ENCODE results near the gene PIRT.

Gene PIRT

DNA sequence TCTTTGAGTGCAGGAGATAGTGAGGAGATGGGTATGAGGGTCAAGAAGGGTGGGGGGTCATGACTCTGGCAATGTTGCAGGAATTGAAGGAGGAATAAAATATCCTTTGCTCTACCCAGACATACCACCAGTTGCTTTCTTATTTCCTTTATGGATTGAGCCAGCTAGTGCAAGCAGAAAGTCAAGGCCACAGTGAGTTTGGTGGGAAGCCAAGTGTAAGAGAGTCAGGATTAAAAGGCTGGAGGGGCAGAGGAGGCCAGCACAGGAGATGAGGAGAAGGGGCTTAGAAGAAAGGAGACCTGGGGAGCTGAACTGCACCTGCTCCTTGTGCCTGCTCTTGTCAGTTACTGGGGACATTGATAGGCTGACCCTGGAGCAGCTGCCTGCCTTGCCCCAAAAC lies 16.1 kb downstream of the PIRT start:
- no peak for ATAC-seq

DNA sequence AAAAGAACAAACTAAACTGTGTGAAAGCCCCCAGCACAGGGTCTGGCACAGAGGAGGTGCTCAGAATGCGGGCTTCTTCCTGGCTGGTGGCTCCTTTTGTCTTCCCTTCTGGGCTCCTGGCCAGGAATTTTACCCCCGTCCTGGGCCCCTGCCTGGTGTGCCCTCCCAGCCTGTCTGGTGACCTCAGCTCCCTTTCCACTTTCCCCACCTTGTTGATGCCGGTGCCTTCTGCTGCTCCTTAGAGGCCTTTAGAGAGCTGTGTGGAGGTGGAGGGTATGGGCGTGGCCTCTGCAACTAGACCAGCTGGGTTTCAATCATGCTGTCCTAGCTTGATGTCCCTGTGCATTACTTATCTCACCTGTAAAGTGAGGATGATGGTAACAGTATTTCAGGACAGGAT lies 16.8 kb downstream of the PIRT start:
- ATAC-seq = no peak
- TF ChIP-seq TOX (CRISPR knock-in tag; IDR thresholded peaks at IDR 0.05; ENCODE audit: borderline replicate concordance) (no peak), ZNF8 (CRISPR knock-in tag; IDR thresholded peaks at IDR 0.05) (no peak), ZC3H10 (CRISPR knock-in tag; IDR thresholded peaks at IDR 0.05) (no peak), SNAI2 (CRISPR knock-in tag; IDR thresholded peaks at IDR 0.05) (no peak), PPARA (CRISPR knock-in tag; IDR thresholded peaks at IDR 0.05; ENCODE audit: borderline replicate concordance) (no peak), CSDC2 (CRISPR knock-in tag; IDR thresholded peaks at IDR 0.05) (no peak), GLIS3 (CRISPR knock-in tag; IDR thresholded peaks at IDR 0.05) (no peak), ISL1 (CRISPR knock-in tag; IDR thresholded peaks at IDR 0.05) (no peak), ZNF70 (CRISPR knock-in tag; IDR thresholded peaks at IDR 0.05) (no peak), ZNF565 (CRISPR knock-in tag; conservative IDR thresholded peaks at IDR 0.05; ENCODE audit: low read depth) (no peak), OSR1 (CRISPR knock-in tag; IDR thresholded peaks at IDR 0.05) (no peak), ZFP30 (CRISPR knock-in tag; IDR thresholded peaks at IDR 0.05) (no peak), ARNTL (CRISPR knock-in tag; IDR thresholded peaks at IDR 0.05; ENCODE audit: borderline replicate concordance, low read depth) (no peak), ESRRG (CRISPR knock-in tag; IDR thresholded peaks at IDR 0.05) (no peak), TCF4 (CRISPR knock-in tag; IDR thresholded peaks at IDR 0.05; ENCODE audit: borderline replicate concordance) (no peak), ZFP3 (CRISPR knock-in tag; IDR thresholded peaks at IDR 0.05) (no peak)
- TF ChIP-seq, protein P1, sequence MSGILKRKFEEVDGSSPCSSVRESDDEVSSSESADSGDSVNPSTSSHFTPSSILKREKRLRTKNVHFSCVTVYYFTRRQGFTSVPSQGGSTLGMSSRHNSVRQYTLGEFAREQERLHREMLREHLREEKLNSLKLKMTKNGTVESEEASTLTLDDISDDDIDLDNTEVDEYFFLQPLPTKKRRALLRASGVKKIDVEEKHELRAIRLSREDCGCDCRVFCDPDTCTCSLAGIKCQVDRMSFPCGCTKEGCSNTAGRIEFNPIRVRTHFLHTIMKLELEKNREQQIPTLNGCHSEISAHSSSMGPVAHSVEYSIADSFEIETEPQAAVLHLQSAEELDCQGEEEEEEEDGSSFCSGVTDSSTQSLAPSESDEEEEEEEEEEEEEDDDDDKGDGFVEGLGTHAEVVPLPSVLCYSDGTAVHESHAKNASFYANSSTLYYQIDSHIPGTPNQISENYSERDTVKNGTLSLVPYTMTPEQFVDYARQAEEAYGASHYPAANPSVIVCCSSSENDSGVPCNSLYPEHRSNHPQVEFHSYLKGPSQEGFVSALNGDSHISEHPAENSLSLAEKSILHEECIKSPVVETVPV (CRISPR knock-in tag; IDR thresholded peaks at IDR 0.05) = no peak
- TF ChIP-seq, protein P2, sequence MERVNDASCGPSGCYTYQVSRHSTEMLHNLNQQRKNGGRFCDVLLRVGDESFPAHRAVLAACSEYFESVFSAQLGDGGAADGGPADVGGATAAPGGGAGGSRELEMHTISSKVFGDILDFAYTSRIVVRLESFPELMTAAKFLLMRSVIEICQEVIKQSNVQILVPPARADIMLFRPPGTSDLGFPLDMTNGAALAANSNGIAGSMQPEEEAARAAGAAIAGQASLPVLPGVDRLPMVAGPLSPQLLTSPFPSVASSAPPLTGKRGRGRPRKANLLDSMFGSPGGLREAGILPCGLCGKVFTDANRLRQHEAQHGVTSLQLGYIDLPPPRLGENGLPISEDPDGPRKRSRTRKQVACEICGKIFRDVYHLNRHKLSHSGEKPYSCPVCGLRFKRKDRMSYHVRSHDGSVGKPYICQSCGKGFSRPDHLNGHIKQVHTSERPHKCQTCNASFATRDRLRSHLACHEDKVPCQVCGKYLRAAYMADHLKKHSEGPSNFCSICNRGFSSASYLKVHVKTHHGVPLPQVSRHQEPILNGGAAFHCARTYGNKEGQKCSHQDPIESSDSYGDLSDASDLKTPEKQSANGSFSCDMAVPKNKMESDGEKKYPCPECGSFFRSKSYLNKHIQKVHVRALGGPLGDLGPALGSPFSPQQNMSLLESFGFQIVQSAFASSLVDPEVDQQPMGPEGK (CRISPR knock-in tag; IDR thresholded peaks at IDR 0.05; ENCODE audit: borderline replicate concordance) = no peak
- TF ChIP-seq, protein P3, sequence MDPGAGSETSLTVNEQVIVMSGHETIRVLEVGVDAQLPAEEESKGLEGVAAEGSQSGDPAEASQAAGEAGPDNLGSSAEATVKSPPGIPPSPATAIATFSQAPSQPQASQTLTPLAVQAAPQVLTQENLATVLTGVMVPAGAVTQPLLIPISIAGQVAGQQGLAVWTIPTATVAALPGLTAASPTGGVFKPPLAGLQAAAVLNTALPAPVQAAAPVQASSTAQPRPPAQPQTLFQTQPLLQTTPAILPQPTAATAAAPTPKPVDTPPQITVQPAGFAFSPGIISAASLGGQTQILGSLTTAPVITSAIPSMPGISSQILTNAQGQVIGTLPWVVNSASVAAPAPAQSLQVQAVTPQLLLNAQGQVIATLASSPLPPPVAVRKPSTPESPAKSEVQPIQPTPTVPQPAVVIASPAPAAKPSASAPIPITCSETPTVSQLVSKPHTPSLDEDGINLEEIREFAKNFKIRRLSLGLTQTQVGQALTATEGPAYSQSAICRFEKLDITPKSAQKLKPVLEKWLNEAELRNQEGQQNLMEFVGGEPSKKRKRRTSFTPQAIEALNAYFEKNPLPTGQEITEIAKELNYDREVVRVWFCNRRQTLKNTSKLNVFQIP (CRISPR knock-in tag; IDR thresholded peaks at IDR 0.05; ENCODE audit: borderline replicate concordance, low read depth) = no peak
- TF ChIP-seq, protein P4, sequence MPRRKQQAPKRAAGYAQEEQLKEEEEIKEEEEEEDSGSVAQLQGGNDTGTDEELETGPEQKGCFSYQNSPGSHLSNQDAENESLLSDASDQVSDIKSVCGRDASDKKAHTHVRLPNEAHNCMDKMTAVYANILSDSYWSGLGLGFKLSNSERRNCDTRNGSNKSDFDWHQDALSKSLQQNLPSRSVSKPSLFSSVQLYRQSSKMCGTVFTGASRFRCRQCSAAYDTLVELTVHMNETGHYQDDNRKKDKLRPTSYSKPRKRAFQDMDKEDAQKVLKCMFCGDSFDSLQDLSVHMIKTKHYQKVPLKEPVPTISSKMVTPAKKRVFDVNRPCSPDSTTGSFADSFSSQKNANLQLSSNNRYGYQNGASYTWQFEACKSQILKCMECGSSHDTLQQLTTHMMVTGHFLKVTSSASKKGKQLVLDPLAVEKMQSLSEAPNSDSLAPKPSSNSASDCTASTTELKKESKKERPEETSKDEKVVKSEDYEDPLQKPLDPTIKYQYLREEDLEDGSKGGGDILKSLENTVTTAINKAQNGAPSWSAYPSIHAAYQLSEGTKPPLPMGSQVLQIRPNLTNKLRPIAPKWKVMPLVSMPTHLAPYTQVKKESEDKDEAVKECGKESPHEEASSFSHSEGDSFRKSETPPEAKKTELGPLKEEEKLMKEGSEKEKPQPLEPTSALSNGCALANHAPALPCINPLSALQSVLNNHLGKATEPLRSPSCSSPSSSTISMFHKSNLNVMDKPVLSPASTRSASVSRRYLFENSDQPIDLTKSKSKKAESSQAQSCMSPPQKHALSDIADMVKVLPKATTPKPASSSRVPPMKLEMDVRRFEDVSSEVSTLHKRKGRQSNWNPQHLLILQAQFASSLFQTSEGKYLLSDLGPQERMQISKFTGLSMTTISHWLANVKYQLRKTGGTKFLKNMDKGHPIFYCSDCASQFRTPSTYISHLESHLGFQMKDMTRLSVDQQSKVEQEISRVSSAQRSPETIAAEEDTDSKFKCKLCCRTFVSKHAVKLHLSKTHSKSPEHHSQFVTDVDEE (CRISPR knock-in tag; IDR thresholded peaks at IDR 0.05) = no peak

More for the DNA sequence above, 16.1 kb downstream of the PIRT start:
- TF ChIP-seq ZNF565 (CRISPR knock-in tag; conservative IDR thresholded peaks at IDR 0.05; ENCODE audit: low read depth) (no peak), CSDC2 (CRISPR knock-in tag; IDR thresholded peaks at IDR 0.05) (no peak), ZC3H10 (CRISPR knock-in tag; IDR thresholded peaks at IDR 0.05) (no peak), RARB (CRISPR knock-in tag; IDR thresholded peaks at IDR 0.05) (no peak), ISL1 (CRISPR knock-in tag; IDR thresholded peaks at IDR 0.05) (no peak), TOX (CRISPR knock-in tag; IDR thresholded peaks at IDR 0.05; ENCODE audit: borderline replicate concordance) (no peak)
- TF ChIP-seq, protein P4 (CRISPR knock-in tag; IDR thresholded peaks at IDR 0.05) = no peak
- TF ChIP-seq, protein P5, sequence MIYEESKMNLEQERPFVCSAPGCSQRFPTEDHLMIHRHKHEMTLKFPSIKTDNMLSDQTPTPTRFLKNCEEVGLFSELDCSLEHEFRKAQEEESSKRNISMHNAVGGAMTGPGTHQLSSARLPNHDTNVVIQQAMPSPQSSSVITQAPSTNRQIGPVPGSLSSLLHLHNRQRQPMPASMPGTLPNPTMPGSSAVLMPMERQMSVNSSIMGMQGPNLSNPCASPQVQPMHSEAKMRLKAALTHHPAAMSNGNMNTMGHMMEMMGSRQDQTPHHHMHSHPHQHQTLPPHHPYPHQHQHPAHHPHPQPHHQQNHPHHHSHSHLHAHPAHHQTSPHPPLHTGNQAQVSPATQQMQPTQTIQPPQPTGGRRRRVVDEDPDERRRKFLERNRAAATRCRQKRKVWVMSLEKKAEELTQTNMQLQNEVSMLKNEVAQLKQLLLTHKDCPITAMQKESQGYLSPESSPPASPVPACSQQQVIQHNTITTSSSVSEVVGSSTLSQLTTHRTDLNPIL (CRISPR knock-in tag; IDR thresholded peaks at IDR 0.05; ENCODE audit: low read depth) = no peak
